SK-N-SH (cell line): ENCODE data around the gene SPOCK1. TPM values are rescaled to one million over a fixed set of nuclear protein-coding genes. Genes with fewer than 3 reads are reported as not detected.

Source experiments
- CTCF ChIA-PET: fragments of 300-600, 350-600 bp; formaldehyde crosslinking; extraction: SDS; loops from one replicate; lab custom pipeline; 2021; lab: Yijun Ruan, JAX
- POLR2A ChIA-PET: fragments of 350-600 bp; sonication (Branson Sonifier 250); formaldehyde crosslinking; extraction: SDS; loops from one replicate; lab custom pipeline; 2020; ENCODE audit warnings: antibody characterized with exemption, inconsistent platforms; lab: Yijun Ruan, JAX
- DNase-seq: peaks from one replicate; pipeline ENCODE4 v3.0.0; 2012
- H2AFZ ChIP-seq: fragments of 200-600 bp; sonication (generic); 2 replicates; pipeline ENCODE4 v1.8.1; 2016; ENCODE audit warnings: antibody characterized with exemption, mild to moderate bottlenecking, low read depth
- H3F3A ChIP-seq: fragments of 200-600 bp; sonication (generic); replicated peaks from 2 replicates; pipeline ENCODE3; 2016; ENCODE audit warnings: antibody characterized with exemption, mild to moderate bottlenecking; ENCODE audit not compliant: insufficient read depth
- H3K27ac ChIP-seq, 2 experiments: fragments of 200-500 bp in 1 of 2; fragments of 200-600 bp in 1 of 2; sonication (Bioruptor generic) in 1 of 2; sonication (generic), shearing (Covaris generic) in 1 of 2; 2 replicates each; pipeline versions ENCODE4 v1.5.1 to v1.6.1; 2014 to 2016; ENCODE audit warnings: low read depth in 2 of 2, inconsistent platforms in 1 of 2, low read length in 1 of 2, mild to moderate bottlenecking in 1 of 2, mixed read lengths in 1 of 2
- H3K27me3 ChIP-seq: fragments of 200-600 bp; sonication (generic), shearing (Covaris generic); 2 replicates; pipeline ENCODE4 v1.6.1; 2016; ENCODE audit warnings: mixed run types; ENCODE audit not compliant: insufficient read depth
- H3K36me3 ChIP-seq, 2 experiments: fragments of 200-500 bp in 1 of 2; fragments of 200-600 bp in 1 of 2; sonication (Bioruptor generic) in 1 of 2; sonication (generic) in 1 of 2; replicated peaks in 1 of 2; 2 replicates each; pipeline versions ENCODE3 to v1.5.1; 2014 to 2016; ENCODE audit warnings: low read length in 1 of 2, mild to moderate bottlenecking in 1 of 2; ENCODE audit not compliant: insufficient read depth in 2 of 2, control insufficient read depth in 1 of 2
- H3K4me1 ChIP-seq, 2 experiments: fragments of 200-500 bp in 1 of 2; fragments of 200-600 bp in 1 of 2; sonication (Bioruptor generic) in 1 of 2; sonication (generic), shearing (Covaris generic) in 1 of 2; 2 replicates each; pipeline versions ENCODE4 v1.5.1 to v1.6.1; 2014 to 2016; ENCODE audit warnings: low read depth in 1 of 2, low read length in 1 of 2, mixed run types in 1 of 2; ENCODE audit not compliant: insufficient read depth in 2 of 2, control insufficient read depth in 1 of 2
- H3K4me2 ChIP-seq: fragments of 200-600 bp; sonication (generic), shearing (Covaris generic); 2 replicates; pipeline ENCODE4 v1.6.1; 2017; ENCODE audit warnings: mixed run types
- H3K4me3 ChIP-seq, 2 experiments: fragments of 200-500 bp in 1 of 2; fragments of 200-600 bp in 1 of 2; sonication (Bioruptor generic) in 1 of 2; sonication (generic), shearing (Covaris generic) in 1 of 2; 2 replicates each; pipeline versions ENCODE4 v1.5.1 to v1.8.1; 2014 to 2016; ENCODE audit warnings: low read depth in 2 of 2, inconsistent platforms in 1 of 2, low read length in 1 of 2, mild to moderate bottlenecking in 1 of 2, mixed read lengths in 1 of 2, moderate library complexity in 1 of 2
- H3K79me2 ChIP-seq: fragments of 200-600 bp; sonication (generic); 2 replicates; pipeline ENCODE4 v1.8.1; 2017; ENCODE audit warnings: mild to moderate bottlenecking; ENCODE audit not compliant: insufficient read depth
- H3K9ac ChIP-seq: fragments of 200-600 bp; sonication (generic); 2 replicates; pipeline ENCODE4 v1.6.1; 2017; ENCODE audit warnings: mixed run types
- H3K9me2 ChIP-seq: fragments of 200-600 bp; sonication (generic); 2 replicates; pipeline ENCODE4 v1.6.1; 2017; ENCODE audit warnings: mixed run types
- H3K9me3 ChIP-seq: fragments of 200-600 bp; sonication (generic); 2 replicates; pipeline ENCODE4 v1.6.1; 2017; ENCODE audit warnings: mixed run types, mild to moderate bottlenecking, moderate library complexity
- H4K20me1 ChIP-seq: fragments of 200-600 bp; sonication (generic); 2 replicates; pipeline ENCODE4 v1.6.1; 2017; ENCODE audit warnings: mild to moderate bottlenecking, mixed run types; ENCODE audit not compliant: insufficient read depth
- CHD2 ChIP-seq: fragments of 150-350 bp; IDR thresholded peaks from 2 replicates; pipeline ENCODE4 v1.6.1; 2018; ENCODE audit warnings: low read length; ENCODE audit not compliant: partially characterized antibody
- ELF1 ChIP-seq: IDR thresholded peaks from 2 replicates; pipeline ENCODE4 v1.4.0; 2012
- EP300 ChIP-seq, 2 experiments: IDR thresholded peaks; 2 replicates each; pipeline versions ENCODE4 v1.4.0 to v1.6.1; 2012; ENCODE audit warnings: borderline replicate concordance in 1 of 2, low read depth in 1 of 2, low read length in 1 of 2
- FOSL2 ChIP-seq: IDR thresholded peaks from 2 replicates; pipeline ENCODE4 v1.4.0; 2012; ENCODE audit warnings: low read depth, mild to moderate bottlenecking, moderate library complexity, borderline replicate concordance
- FOXJ3 ChIP-seq: sonication (generic); formaldehyde crosslinking; IDR thresholded peaks from 2 replicates; pipeline ENCODE4 v1.5.1; 2020; ENCODE audit warnings: mild to moderate bottlenecking, missing genetic modification reagents
- FOXM1 ChIP-seq: IDR thresholded peaks from 2 replicates; pipeline ENCODE4 v1.4.0; 2012; ENCODE audit warnings: low read depth, mild to moderate bottlenecking
- GABPA ChIP-seq: IDR thresholded peaks from 2 replicates; pipeline ENCODE4 v1.4.0; 2012; ENCODE audit warnings: low read depth, mild to moderate bottlenecking
- GATA2 ChIP-seq: sonication (generic); formaldehyde crosslinking; IDR thresholded peaks from 2 replicates; pipeline ENCODE4 v1.5.0; 2020; ENCODE audit warnings: mild to moderate bottlenecking, missing genetic modification reagents
- JUND ChIP-seq: IDR thresholded peaks from 2 replicates; pipeline ENCODE4 v1.4.0; 2012
- MEF2A ChIP-seq: IDR thresholded peaks from 2 replicates; pipeline ENCODE4 v1.4.0; 2012; ENCODE audit warnings: low read depth, borderline replicate concordance
- MXI1 ChIP-seq: IDR thresholded peaks from 2 replicates; pipeline ENCODE4 v1.6.1; 2012; ENCODE audit warnings: mild to moderate bottlenecking, low read depth, low read length, improper control_type of control experiment
- RAD21 ChIP-seq: IDR thresholded peaks from 2 replicates; pipeline ENCODE4 v1.6.1; 2012; ENCODE audit warnings: mild to moderate bottlenecking, low read length
- RCOR1 ChIP-seq: fragments of 150-350 bp; IDR thresholded peaks from 2 replicates; pipeline ENCODE4 v1.6.1; 2017; ENCODE audit warnings: antibody characterized with exemption, low read length
- RXRA ChIP-seq: IDR thresholded peaks from 2 replicates; pipeline ENCODE4 v1.4.0; 2012; ENCODE audit warnings: low read depth, mild to moderate bottlenecking, borderline replicate concordance
- SMC3 ChIP-seq: IDR thresholded peaks from 2 replicates; pipeline ENCODE4 v1.6.1; 2012; ENCODE audit warnings: low read depth, low read length, improper control_type of control experiment
- TCF12 ChIP-seq: IDR thresholded peaks from 2 replicates; pipeline ENCODE4 v1.4.0; 2012
- TEAD4 ChIP-seq: IDR thresholded peaks from 2 replicates; pipeline ENCODE4 v1.4.0; 2012; ENCODE audit warnings: mild to moderate bottlenecking, borderline replicate concordance; ENCODE audit not compliant: insufficient read depth
- USF1 ChIP-seq: IDR thresholded peaks from 2 replicates; pipeline ENCODE4 v1.4.0; 2012; ENCODE audit warnings: low read depth, borderline replicate concordance
- YY1 ChIP-seq: IDR thresholded peaks from 2 replicates; pipeline ENCODE4 v1.4.0; 2012; ENCODE audit warnings: low read depth, mild to moderate bottlenecking
- WGBS: methylation state at CpG from one replicate; pipeline ENCODE4 v1.1.6; 2017; ENCODE audit warnings: low lambda C conversion rate; 5-methylcytosine and 5-hydroxymethylcytosine counted together
- polyA plus RNA-seq, 3 experiments: library from polyadenylated mRNA; depleted of rRNA; stranded (reverse); fragments of >200 nt; gene quantifications; 2 replicates each; pipeline ENCODE4 v1.2.3, GENCODE V29; 2012
- TF ChIP-seq, protein P1 (sequence below): IDR thresholded peaks from 2 replicates; pipeline ENCODE4; 2012
- TF ChIP-seq, protein P2 (sequence below): IDR thresholded peaks from 2 replicates; pipeline ENCODE4 v1.4.0; 2012; ENCODE audit warnings: low read depth

Gene SPOCK1
- polyA plus RNA-seq, 1 of the 3 experiments (the other 2 are of a cell fraction), result 11.3 TPM

- TF ChIP-seq, protein P1, sequence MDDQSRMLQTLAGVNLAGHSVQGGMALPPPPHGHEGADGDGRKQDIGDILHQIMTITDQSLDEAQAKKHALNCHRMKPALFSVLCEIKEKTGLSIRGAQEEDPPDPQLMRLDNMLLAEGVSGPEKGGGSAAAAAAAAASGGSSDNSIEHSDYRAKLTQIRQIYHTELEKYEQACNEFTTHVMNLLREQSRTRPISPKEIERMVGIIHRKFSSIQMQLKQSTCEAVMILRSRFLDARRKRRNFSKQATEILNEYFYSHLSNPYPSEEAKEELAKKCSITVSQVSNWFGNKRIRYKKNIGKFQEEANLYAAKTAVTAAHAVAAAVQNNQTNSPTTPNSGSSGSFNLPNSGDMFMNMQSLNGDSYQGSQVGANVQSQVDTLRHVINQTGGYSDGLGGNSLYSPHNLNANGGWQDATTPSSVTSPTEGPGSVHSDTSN, result no peak
- TF ChIP-seq FOXM1, result no peak
- no peak for TF ChIP-seq TCF12
- no peak for TF ChIP-seq USF1
- no peak for TF ChIP-seq RXRA
- TF ChIP-seq FOSL2, result no peak
- TF ChIP-seq, protein P2, sequence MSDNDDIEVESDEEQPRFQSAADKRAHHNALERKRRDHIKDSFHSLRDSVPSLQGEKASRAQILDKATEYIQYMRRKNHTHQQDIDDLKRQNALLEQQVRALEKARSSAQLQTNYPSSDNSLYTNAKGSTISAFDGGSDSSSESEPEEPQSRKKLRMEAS, result no peak
- no peak for TF ChIP-seq GATA2 (CRISPR knock-in tag)
- no peak for TF ChIP-seq GABPA
- no peak for TF ChIP-seq MXI1
- TF ChIP-seq, all 33 proteins: peak for 0
These were observed 312.2 kb downstream of the SPOCK1 start (continued) for GRCh38 chr5:137186759-137187461.

DNA sequence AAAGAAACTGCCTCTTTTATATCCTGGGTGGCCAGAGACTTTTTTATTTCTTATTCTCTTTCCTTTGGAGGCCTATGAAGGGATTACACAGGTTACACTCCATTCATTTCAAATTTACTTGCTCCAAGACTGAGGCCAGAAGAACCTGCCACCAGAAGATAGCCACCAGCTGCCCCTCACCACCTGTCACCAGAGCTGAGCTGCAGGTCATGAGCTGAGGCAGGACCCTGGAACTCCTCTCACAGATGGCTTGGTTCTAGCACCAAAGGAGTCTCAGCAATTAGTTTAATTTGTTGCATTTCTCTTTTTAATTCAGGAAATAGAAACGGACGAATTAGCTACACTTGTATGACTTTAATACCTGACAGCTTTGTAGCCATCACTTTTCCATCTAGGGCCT lies 313.9 kb downstream of the SPOCK1 start:
- Histone ChIP-seq H3K36me3 (no peaks in the 10 kb centered on the region), H3K79me2 (peaks cover 3% of the 10 kb centered on the region; the same call in 1 of the 2 replicates), H3K9ac (no peak overlapping the region), H3K27ac (no peak overlapping the region), H3K27me3 (no peaks in the 10 kb centered on the region), H4K20me1 (no peaks in the 10 kb centered on the region), H2AFZ (no peak overlapping the region), H3K4me3 (no peak overlapping the region)
- 77% methylated on average over 2 of the region's 2 CpGs for WGBS
- no peak for DNase-seq
- POLR2A ChIA-PET, result no interaction called here
- TF ChIP-seq CHD2 (no peak), TEAD4 (no peak), ELF1 (no peak), MEF2A (no peak), RAD21 (no peak), TCF12 (no peak), FOXJ3 (no peak), EP300 (IDR thresholded peaks at IDR 0.05; ENCODE audit: borderline replicate concordance in 1 of 2, low read depth in 1 of 2, low read length in 1 of 2) (no peak), GABPA (no peak), SMC3 (no peak), YY1 (no peak), GATA2 (CRISPR knock-in tag) (no peak), USF1 (no peak), RCOR1 (no peak), JUND (no peak)
- TF ChIP-seq, protein P2, result no peak
- TF ChIP-seq, all 33 proteins: peak for 0
- H3K4me2 ChIP-seq, result no peak overlapping the region
- peaks cover 0 to 27% of the 10 kb centered on the region in 2 experiments for H3K4me1 ChIP-seq
- H3K9me2 ChIP-seq, result no peaks in the 10 kb centered on the region
- H3F3A ChIP-seq, result peaks cover 2% of the 10 kb centered on the region
- CTCF ChIA-PET, result interaction anchor here (1.3 to 1.8 kb wide), 2 partner anchors 20 to 135 kb away, joined by 4 to 8 read pairs; no protein-coding TSS in a partner anchor
- no peaks in the 10 kb centered on the region for H3K9me3 ChIP-seq
